Endothelial cell of umbilical vein (primary cell): ENCODE measurements around the gene ROBO4. TPM values are rescaled to one million over a fixed set of nuclear protein-coding genes. Genes with fewer than 3 reads are reported as not detected.

Experiments used
- BruUV-seq: library from RNA; stranded (reverse); fragments of 400-500 nt; replicated peaks from 2 replicates; lab custom pipeline; 2021; lab: Mats Ljungman, UMichigan
- CTCF ChIA-PET: fragments of 300-600, 350-600 bp; sonication (Branson Sonifier 250); formaldehyde crosslinking; loops from one replicate; lab custom pipeline; 2021; ENCODE audit warnings: antibody characterized with exemption, inconsistent platforms; lab: Charles Lee
- POLR2A ChIA-PET: fragments of 300-600, 350-600 bp; sonication (Branson Sonifier 250); formaldehyde crosslinking; loops from one replicate; lab custom pipeline; 2021; ENCODE audit warnings: antibody characterized with exemption, inconsistent platforms; lab: Charles Lee
- DNase-seq: peaks from one replicate; pipeline ENCODE4 v3.0.0-alpha.2; 2011; ENCODE audit warnings: low read depth, low spot score
- FAIRE-seq: peaks from 2 replicates; lab custom pipeline; 2011; peaks lifted over from hg19 to GRCh38; lab: Jason Lieb, UNC
- H2AFZ ChIP-seq: 2 replicates; pipeline ENCODE4 v1.6.0; 2012; ENCODE audit warnings: low read depth, low read length, control low read depth, inconsistent platforms
- H3K27ac ChIP-seq: 2 replicates; pipeline ENCODE4 v1.5.1; 2011; ENCODE audit warnings: low read depth, mild to moderate bottlenecking, control low read depth, low read length, moderate library complexity; ENCODE audit not compliant: insufficient read depth
- H3K27me3 ChIP-seq, 2 experiments: 2 replicates each; pipeline versions ENCODE4 v1.6.0 to v1.6.1; 2011; ENCODE audit warnings: low read length in 2 of 2, mixed read lengths in 1 of 2; ENCODE audit not compliant: control insufficient read depth in 2 of 2, insufficient read depth in 2 of 2
- H3K36me3 ChIP-seq, 2 experiments: 2 replicates in 1 of 2; 3 replicates in 1 of 2; pipeline ENCODE4 v1.5.1; 2011; ENCODE audit warnings: low read length in 2 of 2, mild to moderate bottlenecking in 1 of 2, moderate library complexity in 1 of 2; ENCODE audit not compliant: control insufficient read depth in 2 of 2, insufficient read depth in 2 of 2; ENCODE audit errors: extremely low read depth in 1 of 2
- H3K4me1 ChIP-seq: 3 replicates; pipeline ENCODE4 v1.5.1; 2011; ENCODE audit warnings: mild to moderate bottlenecking, low read length; ENCODE audit not compliant: control insufficient read depth, insufficient read depth; ENCODE audit errors: extremely low read depth
- H3K4me2 ChIP-seq: 2 replicates; pipeline ENCODE4 v1.6.1; 2011; ENCODE audit warnings: low read length, control low read depth, mixed read lengths; ENCODE audit not compliant: insufficient read depth
- H3K4me3 ChIP-seq, 3 experiments: fragments of 200-600 bp in 1 of 3; sonication (generic), shearing (Covaris generic) in 1 of 3; replicated peaks in 1 of 3; 2 replicates each; pipeline ENCODE4 v1.5.1; 2011 to 2016; ENCODE audit warnings: control low read depth in 3 of 3, low read length in 3 of 3, mild to moderate bottlenecking in 2 of 3, inconsistent platforms in 1 of 3, low read depth in 1 of 3, moderate library complexity in 1 of 3; ENCODE audit not compliant: insufficient read depth in 1 of 3
- H3K79me2 ChIP-seq: 2 replicates; pipeline ENCODE4 v1.6.0; 2012; ENCODE audit warnings: low read length, inconsistent platforms; ENCODE audit not compliant: control insufficient read depth, insufficient read depth
- H3K9ac ChIP-seq: replicated peaks from 2 replicates; pipeline ENCODE3; 2011; ENCODE audit warnings: low read length, control low read depth; ENCODE audit not compliant: insufficient read depth; ENCODE audit errors: extremely low read depth
- H3K9me1 ChIP-seq: replicated peaks from 3 replicates; pipeline ENCODE4 v1.6.0; 2011; ENCODE audit warnings: mild to moderate bottlenecking, low read length; ENCODE audit not compliant: control insufficient read depth, insufficient read depth; ENCODE audit errors: extremely low read depth
- H3K9me3 ChIP-seq: replicated peaks from 2 replicates; pipeline ENCODE4 v1.5.1; 2012; ENCODE audit warnings: low read length, inconsistent platforms; ENCODE audit not compliant: control insufficient read depth, insufficient read depth
- H4K20me1 ChIP-seq: replicated peaks from 2 replicates; pipeline ENCODE3; 2011; ENCODE audit warnings: mild to moderate bottlenecking, low read length; ENCODE audit not compliant: control insufficient read depth, insufficient read depth; ENCODE audit errors: extremely low read depth
- CTCF ChIP-seq, 2 donors: IDR thresholded peaks; 1 replicate in 1 of 2; 2 replicates in 1 of 2; pipeline ENCODE4 v1.5.1; 2011; ENCODE audit warnings: low read length in 2 of 2, mild to moderate bottlenecking in 2 of 2, moderate library complexity in 2 of 2, control low read depth in 1 of 2, inconsistent platforms in 1 of 2, low read depth in 1 of 2; ENCODE audit not compliant: insufficient read depth in 1 of 2; ENCODE audit errors: extremely low read depth in 1 of 2
- EZH2 ChIP-seq: IDR thresholded peaks from 2 replicates; pipeline ENCODE4 v1.6.1; 2012; ENCODE audit warnings: borderline replicate concordance, low read depth, mild to moderate bottlenecking, moderate library complexity, low read length, inconsistent platforms; ENCODE audit not compliant: severe bottlenecking
- FOS ChIP-seq: IDR thresholded peaks from 2 replicates; pipeline ENCODE4 v1.6.1; 2011; ENCODE audit warnings: mild to moderate bottlenecking, low read length, moderate library complexity, borderline replicate concordance; ENCODE audit not compliant: insufficient read depth
- GATA2 ChIP-seq: IDR thresholded peaks from 2 replicates; pipeline ENCODE4 v1.7.0; 2011; ENCODE audit warnings: low read depth, mild to moderate bottlenecking, moderate library complexity, mixed read lengths, low read length; ENCODE audit not compliant: insufficient read length, insufficient read depth
- JUN ChIP-seq: IDR thresholded peaks from 2 replicates; pipeline ENCODE4 v1.6.1; 2011; ENCODE audit warnings: borderline replicate concordance, low read depth; ENCODE audit not compliant: insufficient read length, insufficient read depth
- MYC ChIP-seq: IDR thresholded peaks from one replicate; pipeline ENCODE4 v1.6.1; 2011; ENCODE audit warnings: mild to moderate bottlenecking, low read depth, low read length
- POLR2A ChIP-seq: IDR thresholded peaks from 2 replicates; pipeline ENCODE4 v1.6.1; 2012; ENCODE audit warnings: low read depth, mild to moderate bottlenecking, control low read depth, low read length
- POLR2AphosphoS5 ChIP-seq: IDR thresholded peaks from 2 replicates; pipeline ENCODE4 v1.6.1; 2012; ENCODE audit warnings: low read depth, mild to moderate bottlenecking, control low read depth, low read length, moderate library complexity; ENCODE audit not compliant: insufficient read depth
- dilution Hi-C: fragments of 300-500 bp; cut with MboI; formaldehyde crosslinking; loops from one replicate; pipeline ENCODE4 v1.15.0; 2019; ENCODE audit warnings: low sequenced_read_pairs; ENCODE audit not compliant: extremely low pct_ligation_motif_present
- intact Hi-C: fragments of 100-400 bp; cut with micrococcal nuclease; formaldehyde crosslinking; loops from one replicate; pipeline ENCODE4 v1.10.0; 2022
- polyA plus RNA-seq, 4 experiments: library from polyadenylated mRNA; depleted of rRNA in 3 of 4; stranded (reverse) in 3 of 4; unstranded in 1 of 4; fragments of >200 nt; gene quantifications; 2 replicates each; pipeline versions ENCODE4 v1.2.1 to v1.2.3, GENCODE V29; 2011 to 2012; ENCODE audit warnings: missing spikeins in 1 of 4
- total RNA-seq: library from RNA; stranded (reverse); gene quantifications from 2 replicates; pipeline ENCODE4 v1.2.3, GENCODE V29; 2021
- TF ChIP-seq, protein P1 (sequence below): IDR thresholded peaks from 2 replicates; pipeline ENCODE4 v1.6.1; 2011; ENCODE audit not compliant: insufficient read depth, insufficient read length

The ROBO4 gene
- total and polyA plus RNA-seq, 2 donors (not counting 3 experiments of a cell fraction or from before 2014, with no cell fraction given), result 260 to 474 TPM

GRCh38 chr11:124863137-124863825 is 34.4 kb downstream of the ROBO4 start:
- H3K9me1 ChIP-seq, result no peaks in the 10 kb centered on the region
- H3K27ac ChIP-seq, result no peak overlapping the region
- no peaks in the 10 kb centered on the region for H4K20me1 ChIP-seq
- ChIA-PET CTCF (no interaction called here), POLR2A (no interaction called here)
- H3K4me1 ChIP-seq, result peaks cover 9% of the 10 kb centered on the region
- no peak overlapping the region for H2AFZ ChIP-seq
- H3K36me3 ChIP-seq, result no peaks in the 10 kb centered on the region
- intact Hi-C loops (no loop called here), dilution Hi-C loops (no loop called here)
- BruUV-seq, result no TSS peak
- H3K9me3 ChIP-seq, result no peaks in the 10 kb centered on the region
- TF ChIP-seq CTCF (IDR thresholded peaks at IDR 0.05; ENCODE audit: extremely low read depth in 1 of 2, insufficient read depth in 1 of 2, low read depth in 1 of 2, low read length in 2 of 2) (no peak), EZH2 (peak; percentile 67)
- no peak for FAIRE-seq
- no peak for DNase-seq
- no peak overlapping the region for H3K4me3 ChIP-seq
- H3K4me2 ChIP-seq, result peak overlapping the region; percentile 12
- no peaks in the 10 kb centered on the region for H3K79me2 ChIP-seq
- no peak overlapping the region for H3K9ac ChIP-seq
- peaks cover 70 to 84% of the 10 kb centered on the region in 2 experiments for H3K27me3 ChIP-seq

DNA sequence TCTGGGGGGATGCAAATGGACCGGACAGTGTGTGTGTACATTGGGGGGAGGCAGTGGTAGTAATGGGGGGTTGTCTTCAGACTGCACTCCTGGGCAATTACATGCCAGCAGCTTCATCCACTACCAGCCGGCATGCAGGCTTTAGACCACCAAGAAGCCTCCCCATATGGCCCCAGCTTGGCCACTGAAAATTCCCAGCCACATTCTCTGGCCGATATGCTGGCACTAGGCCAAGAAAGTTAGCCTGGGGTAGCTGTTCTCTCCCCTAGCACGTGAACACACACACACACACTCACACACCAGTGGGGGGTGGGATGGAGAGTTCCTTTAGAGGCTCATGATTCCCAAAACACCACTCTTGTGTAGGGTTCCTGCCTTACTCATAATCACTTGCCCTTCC is 36.0 kb downstream of the ROBO4 start:
- TF ChIP-seq GATA2 (no peak), FOS (no peak), EZH2 (no peak), CTCF (IDR thresholded peaks at IDR 0.05; ENCODE audit: extremely low read depth in 1 of 2, insufficient read depth in 1 of 2, low read depth in 1 of 2, low read length in 2 of 2) (no peak), JUN (no peak), POLR2AphosphoS5 (no peak), POLR2A (no peak), MYC (no peak)
- TF ChIP-seq, protein P1, sequence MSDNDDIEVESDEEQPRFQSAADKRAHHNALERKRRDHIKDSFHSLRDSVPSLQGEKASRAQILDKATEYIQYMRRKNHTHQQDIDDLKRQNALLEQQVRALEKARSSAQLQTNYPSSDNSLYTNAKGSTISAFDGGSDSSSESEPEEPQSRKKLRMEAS, result no peak
- dilution Hi-C loops, result no loop called here
- intact Hi-C loops, result no loop called here
- Histone ChIP-seq H3K27me3 (peaks cover 59 to 72% of the 10 kb centered on the region in 2 experiments), H2AFZ (no peak overlapping the region), H3K4me3 (no peak overlapping the region), H3K36me3 (no peaks in the 10 kb centered on the region), H3K9ac (no peak overlapping the region), H3K9me3 (no peaks in the 10 kb centered on the region), H3K4me2 (no peak overlapping the region), H3K79me2 (no peaks in the 10 kb centered on the region), H3K9me1 (no peaks in the 10 kb centered on the region), H4K20me1 (no peaks in the 10 kb centered on the region), H3K4me1 (peaks cover 9% of the 10 kb centered on the region), H3K27ac (no peak overlapping the region)
- CTCF ChIA-PET, result interaction anchor here (1.4 to 1.5 kb wide), 2 partner anchors 14 to 106 kb away, joined by 3 to 4 read pairs; no protein-coding TSS in a partner anchor
- no TSS peak for BruUV-seq
- no peak for FAIRE-seq
- no peak for DNase-seq
- POLR2A ChIA-PET, result no interaction called here
